ENCODE results near the gene OR4Q3. TPM values are rescaled to one million over a fixed set of nuclear protein-coding genes. Genes with fewer than 3 reads are reported as not detected.
"Not testable (repeated sequence)": the region's sequence is repeated elsewhere in the genome, so short reads cannot be mapped to it uniquely, and the experiment has no call there.

The OR4Q3 gene
- polyA plus RNA-seq = not detected

GRCh38 chr14:19743256-19743655 lies at the start of gene OR4Q3:
TSS of gene OR4Q3 (plus strand) at chr14:19743571.
- Mint-ChIP-seq H3K36me3 (no peaks in the 10 kb centered on the region), H3K27me3 (ENCODE audit: low read depth in 3 of 3) (peaks cover 0 to 5% (median 0%) of the 10 kb centered on the region in 3 donors), H3K4me3 (no peak within 1 kb of the TSS), H3K4me1 (no peaks in the 10 kb centered on the region), H3K9me3 (peaks cover 0 to 23% (median 10%) of the 10 kb centered on the region in 6 donors), H3K27ac (no peak within 1 kb of the TSS)
- no peak for DNase-seq

- H3K9me3 Mint-ChIP-seq = peaks cover 0 to 20% (median 15%) of the 10 kb centered on the region in 6 donors
- peaks cover 0 to 3% (median 0%) of the 10 kb centered on the region in 3 donors for H3K36me3 Mint-ChIP-seq
- no peak for DNase-seq
- no peaks in the 10 kb centered on the region for H3K27me3 Mint-ChIP-seq (ENCODE audit: low read depth in 3 of 3)
- H3K4me3 Mint-ChIP-seq = no peak overlapping the region
- no peaks in the 10 kb centered on the region for H3K4me1 Mint-ChIP-seq
- no peak overlapping the region for H3K27ac Mint-ChIP-seq
Observed at GRCh38 chr14:19729359-19729758, 14.0 kb upstream of the OR4Q3 start.

GRCh38 chr14:19729763-19730162 lies 13.6 kb upstream of the OR4Q3 start:
- Mint-ChIP-seq H3K27me3 (ENCODE audit: low read depth in 3 of 3) (no peaks in the 10 kb centered on the region), H3K9me3 (peaks cover 0 to 20% (median 15%) of the 10 kb centered on the region in 6 donors)
- no peak for DNase-seq

GRCh38 chr14:19733893-19734292 lies 9.5 kb upstream of the OR4Q3 start:
- H3K36me3 Mint-ChIP-seq; H3K27me3 Mint-ChIP-seq (ENCODE audit: low read depth in 3 of 3); H3K27ac Mint-ChIP-seq; DNase-seq; H3K4me1 Mint-ChIP-seq; H3K4me3 Mint-ChIP-seq: not testable (repeated sequence)
- peaks cover 0 to 25% (median 12%) of the 10 kb centered on the region in 6 donors for H3K9me3 Mint-ChIP-seq

More at GRCh38 chr14:19729763-19730162, 13.6 kb upstream of the OR4Q3 start:
- Mint-ChIP-seq H3K27ac (no peak overlapping the region), H3K36me3 (peaks cover 0 to 3% (median 0%) of the 10 kb centered on the region in 3 donors), H3K4me3 (no peak overlapping the region), H3K4me1 (no peaks in the 10 kb centered on the region)

- H3K36me3 Mint-ChIP-seq; DNase-seq; H3K4me1 Mint-ChIP-seq; H3K4me3 Mint-ChIP-seq; H3K27ac Mint-ChIP-seq; H3K27me3 Mint-ChIP-seq (ENCODE audit: low read depth in 3 of 3): not testable (repeated sequence)
- peaks cover 0 to 21% (median 10%) of the 10 kb centered on the region in 6 donors for H3K9me3 Mint-ChIP-seq
Observed at GRCh38 chr14:19752316-19752715, 8.9 kb downstream of the OR4Q3 start.

- H3K36me3 Mint-ChIP-seq = no peaks in the 10 kb centered on the region
Observed at GRCh38 chr14:19754172-19754571, 10.8 kb downstream of the OR4Q3 start.

GRCh38 chr14:19771491-19771890 lies 28.1 kb downstream of the OR4Q3 start:
- not testable (repeated sequence) for DNase-seq; H3K27ac Mint-ChIP-seq; H3K4me1 Mint-ChIP-seq; H3K4me3 Mint-ChIP-seq; H3K36me3 Mint-ChIP-seq; H3K27me3 Mint-ChIP-seq (ENCODE audit: low read depth in 3 of 3)
- peaks cover 12 to 34% (median 16%) of the 10 kb centered on the region in 6 donors for H3K9me3 Mint-ChIP-seq

More at GRCh38 chr14:19754172-19754571, 10.8 kb downstream of the OR4Q3 start:
- H3K4me1 Mint-ChIP-seq = no peaks in the 10 kb centered on the region
- H3K27ac Mint-ChIP-seq = no peak overlapping the region
- peaks cover 0 to 1% (median 0%) of the 10 kb centered on the region in 3 donors for H3K27me3 Mint-ChIP-seq (ENCODE audit: low read depth in 3 of 3)
- no peak for DNase-seq
- H3K9me3 Mint-ChIP-seq = peaks cover 0 to 21% (median 10%) of the 10 kb centered on the region in 6 donors
- no peak overlapping the region for H3K4me3 Mint-ChIP-seq

- peaks cover 0 to 4% (median 2%) of the 10 kb centered on the region in 3 donors for H3K27me3 Mint-ChIP-seq (ENCODE audit: low read depth in 3 of 3)
- no peak overlapping the region for H3K27ac Mint-ChIP-seq
- H3K36me3 Mint-ChIP-seq = peaks cover 0 to 3% (median 0%) of the 10 kb centered on the region in 3 donors
- H3K4me3 Mint-ChIP-seq = no peak overlapping the region
- H3K4me1 Mint-ChIP-seq = no peaks in the 10 kb centered on the region
- peaks cover 12 to 34% (median 16%) of the 10 kb centered on the region in 6 donors for H3K9me3 Mint-ChIP-seq
- no peak for DNase-seq
Observed at GRCh38 chr14:19771895-19772430, 28.6 kb downstream of the OR4Q3 start.

- H3K4me3 Mint-ChIP-seq; H3K4me1 Mint-ChIP-seq; H3K27ac Mint-ChIP-seq; H3K27me3 Mint-ChIP-seq (ENCODE audit: low read depth in 3 of 3); DNase-seq; H3K36me3 Mint-ChIP-seq: not testable (repeated sequence)
- peaks cover 12 to 34% (median 16%) of the 10 kb centered on the region in 6 donors for H3K9me3 Mint-ChIP-seq
Observed at GRCh38 chr14:19772454-19772853, 29.1 kb downstream of the OR4Q3 start.

- not testable (repeated sequence) for DNase-seq; H3K4me3 Mint-ChIP-seq; H3K36me3 Mint-ChIP-seq; H3K27me3 Mint-ChIP-seq (ENCODE audit: low read depth in 3 of 3); H3K4me1 Mint-ChIP-seq; H3K27ac Mint-ChIP-seq
- peaks cover 12 to 35% (median 16%) of the 10 kb centered on the region in 6 donors for H3K9me3 Mint-ChIP-seq
Observed at GRCh38 chr14:19773204-19773603, 29.8 kb downstream of the OR4Q3 start, which contains the start of gene OR4M1. TSS of gene OR4M1 (plus strand) at chr14:19773504. CDS start at chr14:19780323, 6,819 bp downstream.

- H3K4me1 Mint-ChIP-seq = no peaks in the 10 kb centered on the region
- no peak for DNase-seq
- peaks cover 0 to 2% (median 0%) of the 10 kb centered on the region in 3 donors for H3K27me3 Mint-ChIP-seq (ENCODE audit: low read depth in 3 of 3)
- peaks cover 0 to 2% (median 0%) of the 10 kb centered on the region in 3 donors for H3K36me3 Mint-ChIP-seq
- no peak overlapping the region for H3K4me3 Mint-ChIP-seq
- H3K27ac Mint-ChIP-seq = no peak overlapping the region
- peaks cover 6 to 34% (median 14%) of the 10 kb centered on the region in 6 donors for H3K9me3 Mint-ChIP-seq
Observed at GRCh38 chr14:19775587-19775986, 32.2 kb downstream of the OR4Q3 start.

- H3K4me1 Mint-ChIP-seq; DNase-seq; H3K27me3 Mint-ChIP-seq (ENCODE audit: low read depth in 3 of 3); H3K36me3 Mint-ChIP-seq; H3K4me3 Mint-ChIP-seq; H3K27ac Mint-ChIP-seq: not testable (repeated sequence)
- peaks cover 3 to 11% (median 9%) of the 10 kb centered on the region in 6 donors for H3K9me3 Mint-ChIP-seq
Observed at GRCh38 chr14:19785848-19786247, 42.5 kb downstream of the OR4Q3 start.

- not testable (repeated sequence) for H3K36me3 Mint-ChIP-seq; H3K4me1 Mint-ChIP-seq; H3K27me3 Mint-ChIP-seq (ENCODE audit: low read depth in 3 of 3); DNase-seq; H3K27ac Mint-ChIP-seq; H3K4me3 Mint-ChIP-seq
- H3K9me3 Mint-ChIP-seq = peaks cover 3 to 11% (median 9%) of the 10 kb centered on the region in 6 donors
Observed at GRCh38 chr14:19787318-19787717, 43.9 kb downstream of the OR4Q3 start.

- H3K4me1 Mint-ChIP-seq; H3K9me3 Mint-ChIP-seq; H3K4me3 Mint-ChIP-seq; H3K36me3 Mint-ChIP-seq; H3K27ac Mint-ChIP-seq; H3K27me3 Mint-ChIP-seq (ENCODE audit: low read depth in 3 of 3); DNase-seq: not testable (repeated sequence)
Observed at GRCh38 chr14:19788150-19788549, 44.8 kb downstream of the OR4Q3 start.
